GM12878 (cell line): ENCODE data around the gene RHOC. TPM values are rescaled to one million over a fixed set of nuclear protein-coding genes. Genes with fewer than 3 reads are reported as not detected.

Experiments used
- HDGF ChIP-seq: fragments of 450-650 bp; IDR thresholded peaks from 2 replicates; pipeline ENCODE4 v1.6.1; 2016; ENCODE audit warnings: antibody characterized with exemption
- NR2C2 ChIP-seq: IDR thresholded peaks from 2 replicates; pipeline ENCODE4 v1.6.1; 2011; ENCODE audit warnings: borderline replicate concordance, low read depth; ENCODE audit not compliant: control insufficient read depth, insufficient read length
- POU2F2 ChIP-seq: IDR thresholded peaks from 3 replicates; pipeline ENCODE4 v1.6.1; 2011; ENCODE audit warnings: low read depth, mild to moderate bottlenecking, low read length, borderline replicate concordance
- RBBP5 ChIP-seq: fragments of 200-600 bp; sonication (generic); conservative IDR thresholded peaks from 2 replicates; pipeline ENCODE4 v1.6.1; 2016
- RCOR1 ChIP-seq: conservative IDR thresholded peaks from 2 replicates; pipeline ENCODE4 v1.6.1; 2012; ENCODE audit warnings: low read depth, low read length, improper control_type of control experiment
- STAT3 ChIP-seq: IDR thresholded peaks from 2 replicates; pipeline ENCODE4 v1.6.1; 2011; ENCODE audit warnings: low read depth, low read length, improper control_type of control experiment
- ZNF24 ChIP-seq: fragments of 450-650 bp; IDR thresholded peaks from 2 replicates; pipeline ENCODE4 v1.6.1; 2017; ENCODE audit warnings: antibody characterized with exemption, mild to moderate bottlenecking
- polyA plus RNA-seq, 11 experiments: library from polyadenylated mRNA; depleted of rRNA in 4 of 11; unstranded in 6 of 11; stranded (reverse) in 5 of 11; fragments of >200 nt; fragmentation: Nextera tagmentation in 4 of 11; fragmentation: Illumina TruSeq in 1 of 11; extraction: Ambion mirVana in 4 of 11; extraction: Trizol in 1 of 11; gene quantifications; 1 replicate in 1 of 11; 2 replicates in 10 of 11; pipeline versions ENCODE4 v1.2.1 to v1.2.3, GENCODE V29; 2011 to 2016; ENCODE audit warnings: inconsistent platforms in 2 of 11, missing spikeins in 2 of 11, low read depth in 1 of 11
- total RNA-seq, 4 experiments: library from RNA; depleted of rRNA in 3 of 4; stranded (reverse); fragments of >200 nt in 3 of 4; fragmentation: Illumina TruSeq in 1 of 4; extraction: Trizol in 1 of 4; gene quantifications; 2 replicates each; pipeline versions ENCODE4 v1.2.1 to v1.2.3, GENCODE V29; 2013 to 2021
- TF ChIP-seq, protein P1 (sequence below): fragments of 450-650 bp; formaldehyde crosslinking; IDR thresholded peaks from 2 replicates; pipeline ENCODE4 v1.4.0; 2020; ENCODE audit warnings: mild to moderate bottlenecking, moderate library complexity
- TF ChIP-seq, protein P2 (sequence below): fragments of 450-650 bp; formaldehyde crosslinking; IDR thresholded peaks from 2 replicates; pipeline ENCODE4 v1.4.0; 2022; ENCODE audit warnings: mild to moderate bottlenecking, moderate library complexity
- TF ChIP-seq, protein P3 (sequence below): fragments of 450-650 bp; IDR thresholded peaks from 2 replicates; pipeline ENCODE4 v1.6.1; 2017; ENCODE audit warnings: mild to moderate bottlenecking, low read depth, inconsistent platforms; ENCODE audit not compliant: poor library complexity, severe bottlenecking
- TF ChIP-seq, protein P4 (sequence below): fragments of 450-650 bp; IDR thresholded peaks from 2 replicates; pipeline ENCODE4 v1.6.1; 2017; ENCODE audit warnings: low read depth, mild to moderate bottlenecking, moderate library complexity
- TF ChIP-seq, protein P5 (sequence below): IDR thresholded peaks from 2 replicates; pipeline ENCODE4 v1.6.1; 2012; ENCODE audit warnings: low read length, inconsistent platforms
- TF ChIP-seq, protein P6 (sequence below): fragments of 450-650 bp; formaldehyde crosslinking; IDR thresholded peaks from 2 replicates; pipeline ENCODE4 v1.5.0; 2022; ENCODE audit warnings: mild to moderate bottlenecking, missing genetic modification characterization

RHOC gene
- total and polyA plus RNA-seq, 10 of the 15 experiments (the other 5 are each of a cell fraction or from before 2014, with no cell fraction given) = 20.6 to 371 (median 158) TPM

DNA sequence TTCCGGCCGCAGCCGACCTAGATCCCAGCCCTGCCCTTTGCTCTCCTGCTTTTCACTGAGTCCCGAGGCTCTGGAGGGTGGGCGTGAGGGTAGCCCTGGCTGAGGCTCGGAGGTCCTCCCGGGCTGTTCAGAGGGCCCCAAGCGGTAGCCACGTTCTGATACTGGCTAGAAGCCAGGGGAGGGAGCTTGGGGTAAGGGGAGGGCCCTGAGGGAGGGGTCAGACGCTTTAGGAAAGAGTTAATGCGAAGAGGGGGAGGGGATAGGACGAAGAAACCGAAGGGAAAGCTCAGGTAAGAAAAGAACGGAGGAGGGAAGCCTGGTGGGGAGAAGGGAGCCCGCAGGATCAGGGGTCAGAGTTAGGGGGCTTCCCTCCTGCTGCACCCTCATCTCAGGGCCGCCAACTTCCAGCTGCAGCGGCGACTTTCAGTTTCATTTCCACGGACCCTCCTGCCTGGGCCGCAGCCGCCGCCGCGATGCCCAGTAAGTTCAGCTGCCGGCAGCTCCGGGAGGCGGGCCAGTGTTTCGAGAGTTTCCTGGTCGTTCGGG, 32.4 kb downstream of the RHOC start, which contains the start of gene MOV10 (continued):
- TF ChIP-seq, protein P1, sequence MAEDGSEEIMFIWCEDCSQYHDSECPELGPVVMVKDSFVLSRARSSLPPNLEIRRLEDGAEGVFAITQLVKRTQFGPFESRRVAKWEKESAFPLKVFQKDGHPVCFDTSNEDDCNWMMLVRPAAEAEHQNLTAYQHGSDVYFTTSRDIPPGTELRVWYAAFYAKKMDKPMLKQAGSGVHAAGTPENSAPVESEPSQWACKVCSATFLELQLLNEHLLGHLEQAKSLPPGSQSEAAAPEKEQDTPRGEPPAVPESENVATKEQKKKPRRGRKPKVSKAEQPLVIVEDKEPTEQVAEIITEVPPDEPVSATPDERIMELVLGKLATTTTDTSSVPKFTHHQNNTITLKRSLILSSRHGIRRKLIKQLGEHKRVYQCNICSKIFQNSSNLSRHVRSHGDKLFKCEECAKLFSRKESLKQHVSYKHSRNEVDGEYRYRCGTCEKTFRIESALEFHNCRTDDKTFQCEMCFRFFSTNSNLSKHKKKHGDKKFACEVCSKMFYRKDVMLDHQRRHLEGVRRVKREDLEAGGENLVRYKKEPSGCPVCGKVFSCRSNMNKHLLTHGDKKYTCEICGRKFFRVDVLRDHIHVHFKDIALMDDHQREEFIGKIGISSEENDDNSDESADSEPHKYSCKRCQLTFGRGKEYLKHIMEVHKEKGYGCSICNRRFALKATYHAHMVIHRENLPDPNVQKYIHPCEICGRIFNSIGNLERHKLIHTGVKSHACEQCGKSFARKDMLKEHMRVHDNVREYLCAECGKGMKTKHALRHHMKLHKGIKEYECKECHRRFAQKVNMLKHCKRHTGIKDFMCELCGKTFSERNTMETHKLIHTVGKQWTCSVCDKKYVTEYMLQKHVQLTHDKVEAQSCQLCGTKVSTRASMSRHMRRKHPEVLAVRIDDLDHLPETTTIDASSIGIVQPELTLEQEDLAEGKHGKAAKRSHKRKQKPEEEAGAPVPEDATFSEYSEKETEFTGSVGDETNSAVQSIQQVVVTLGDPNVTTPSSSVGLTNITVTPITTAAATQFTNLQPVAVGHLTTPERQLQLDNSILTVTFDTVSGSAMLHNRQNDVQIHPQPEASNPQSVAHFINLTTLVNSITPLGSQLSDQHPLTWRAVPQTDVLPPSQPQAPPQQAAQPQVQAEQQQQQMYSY (CRISPR knock-in tag) = no peak
- TF ChIP-seq, protein P2, sequence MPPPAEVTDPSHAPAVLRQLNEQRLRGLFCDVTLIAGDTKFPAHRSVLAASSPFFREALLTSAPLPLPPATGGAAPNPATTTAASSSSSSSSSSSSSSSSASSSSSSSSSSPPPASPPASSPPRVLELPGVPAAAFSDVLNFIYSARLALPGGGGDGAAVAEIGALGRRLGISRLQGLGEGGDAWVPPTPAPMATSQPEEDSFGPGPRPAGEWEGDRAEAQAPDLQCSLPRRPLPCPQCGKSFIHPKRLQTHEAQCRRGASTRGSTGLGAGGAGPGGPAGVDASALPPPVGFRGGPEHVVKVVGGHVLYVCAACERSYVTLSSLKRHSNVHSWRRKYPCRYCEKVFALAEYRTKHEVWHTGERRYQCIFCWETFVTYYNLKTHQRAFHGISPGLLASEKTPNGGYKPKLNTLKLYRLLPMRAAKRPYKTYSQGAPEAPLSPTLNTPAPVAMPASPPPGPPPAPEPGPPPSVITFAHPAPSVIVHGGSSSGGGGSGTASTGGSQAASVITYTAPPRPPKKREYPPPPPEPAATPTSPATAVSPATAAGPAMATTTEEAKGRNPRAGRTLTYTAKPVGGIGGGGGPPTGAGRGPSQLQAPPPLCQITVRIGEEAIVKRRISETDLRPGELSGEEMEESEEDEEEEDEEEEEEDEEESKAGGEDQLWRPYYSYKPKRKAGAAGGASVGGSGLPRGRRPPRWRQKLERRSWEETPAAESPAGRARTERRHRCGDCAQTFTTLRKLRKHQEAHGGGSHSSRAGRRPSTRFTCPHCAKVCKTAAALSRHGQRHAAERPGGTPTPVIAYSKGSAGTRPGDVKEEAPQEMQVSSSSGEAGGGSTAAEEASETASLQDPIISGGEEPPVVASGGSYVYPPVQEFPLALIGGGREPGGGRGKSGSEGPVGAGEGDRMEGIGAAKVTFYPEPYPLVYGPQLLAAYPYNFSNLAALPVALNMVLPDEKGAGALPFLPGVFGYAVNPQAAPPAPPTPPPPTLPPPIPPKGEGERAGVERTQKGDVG (CRISPR knock-in tag) = no peak
- TF ChIP-seq ZNF24 (no peak), NR2C2 (no peak), RBBP5 (peak; percentile 68; the same call in 1 of the 2 replicates), POU2F2 (peak; percentile 9; the same call in 2 of the 3 replicates), RCOR1 (no peak), HDGF (peak; percentile 73; the same call in 1 of the 2 replicates), STAT3 (no peak)
- TF ChIP-seq, protein P3, sequence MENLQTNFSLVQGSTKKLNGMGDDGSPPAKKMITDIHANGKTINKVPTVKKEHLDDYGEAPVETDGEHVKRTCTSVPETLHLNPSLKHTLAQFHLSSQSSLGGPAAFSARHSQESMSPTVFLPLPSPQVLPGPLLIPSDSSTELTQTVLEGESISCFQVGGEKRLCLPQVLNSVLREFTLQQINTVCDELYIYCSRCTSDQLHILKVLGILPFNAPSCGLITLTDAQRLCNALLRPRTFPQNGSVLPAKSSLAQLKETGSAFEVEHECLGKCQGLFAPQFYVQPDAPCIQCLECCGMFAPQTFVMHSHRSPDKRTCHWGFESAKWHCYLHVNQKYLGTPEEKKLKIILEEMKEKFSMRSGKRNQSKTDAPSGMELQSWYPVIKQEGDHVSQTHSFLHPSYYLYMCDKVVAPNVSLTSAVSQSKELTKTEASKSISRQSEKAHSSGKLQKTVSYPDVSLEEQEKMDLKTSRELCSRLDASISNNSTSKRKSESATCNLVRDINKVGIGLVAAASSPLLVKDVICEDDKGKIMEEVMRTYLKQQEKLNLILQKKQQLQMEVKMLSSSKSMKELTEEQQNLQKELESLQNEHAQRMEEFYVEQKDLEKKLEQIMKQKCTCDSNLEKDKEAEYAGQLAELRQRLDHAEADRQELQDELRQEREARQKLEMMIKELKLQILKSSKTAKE = peak; percentile 32
- TF ChIP-seq, protein P4, sequence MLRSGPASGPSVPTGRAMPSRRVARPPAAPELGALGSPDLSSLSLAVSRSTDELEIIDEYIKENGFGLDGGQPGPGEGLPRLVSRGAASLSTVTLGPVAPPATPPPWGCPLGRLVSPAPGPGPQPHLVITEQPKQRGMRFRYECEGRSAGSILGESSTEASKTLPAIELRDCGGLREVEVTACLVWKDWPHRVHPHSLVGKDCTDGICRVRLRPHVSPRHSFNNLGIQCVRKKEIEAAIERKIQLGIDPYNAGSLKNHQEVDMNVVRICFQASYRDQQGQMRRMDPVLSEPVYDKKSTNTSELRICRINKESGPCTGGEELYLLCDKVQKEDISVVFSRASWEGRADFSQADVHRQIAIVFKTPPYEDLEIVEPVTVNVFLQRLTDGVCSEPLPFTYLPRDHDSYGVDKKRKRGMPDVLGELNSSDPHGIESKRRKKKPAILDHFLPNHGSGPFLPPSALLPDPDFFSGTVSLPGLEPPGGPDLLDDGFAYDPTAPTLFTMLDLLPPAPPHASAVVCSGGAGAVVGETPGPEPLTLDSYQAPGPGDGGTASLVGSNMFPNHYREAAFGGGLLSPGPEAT = 0 out of 2 replicates have a peak, but pooled peaks have one; percentile 57
- TF ChIP-seq, protein P5, sequence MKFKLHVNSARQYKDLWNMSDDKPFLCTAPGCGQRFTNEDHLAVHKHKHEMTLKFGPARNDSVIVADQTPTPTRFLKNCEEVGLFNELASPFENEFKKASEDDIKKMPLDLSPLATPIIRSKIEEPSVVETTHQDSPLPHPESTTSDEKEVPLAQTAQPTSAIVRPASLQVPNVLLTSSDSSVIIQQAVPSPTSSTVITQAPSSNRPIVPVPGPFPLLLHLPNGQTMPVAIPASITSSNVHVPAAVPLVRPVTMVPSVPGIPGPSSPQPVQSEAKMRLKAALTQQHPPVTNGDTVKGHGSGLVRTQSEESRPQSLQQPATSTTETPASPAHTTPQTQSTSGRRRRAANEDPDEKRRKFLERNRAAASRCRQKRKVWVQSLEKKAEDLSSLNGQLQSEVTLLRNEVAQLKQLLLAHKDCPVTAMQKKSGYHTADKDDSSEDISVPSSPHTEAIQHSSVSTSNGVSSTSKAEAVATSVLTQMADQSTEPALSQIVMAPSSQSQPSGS = no peak
- TF ChIP-seq, protein P6, sequence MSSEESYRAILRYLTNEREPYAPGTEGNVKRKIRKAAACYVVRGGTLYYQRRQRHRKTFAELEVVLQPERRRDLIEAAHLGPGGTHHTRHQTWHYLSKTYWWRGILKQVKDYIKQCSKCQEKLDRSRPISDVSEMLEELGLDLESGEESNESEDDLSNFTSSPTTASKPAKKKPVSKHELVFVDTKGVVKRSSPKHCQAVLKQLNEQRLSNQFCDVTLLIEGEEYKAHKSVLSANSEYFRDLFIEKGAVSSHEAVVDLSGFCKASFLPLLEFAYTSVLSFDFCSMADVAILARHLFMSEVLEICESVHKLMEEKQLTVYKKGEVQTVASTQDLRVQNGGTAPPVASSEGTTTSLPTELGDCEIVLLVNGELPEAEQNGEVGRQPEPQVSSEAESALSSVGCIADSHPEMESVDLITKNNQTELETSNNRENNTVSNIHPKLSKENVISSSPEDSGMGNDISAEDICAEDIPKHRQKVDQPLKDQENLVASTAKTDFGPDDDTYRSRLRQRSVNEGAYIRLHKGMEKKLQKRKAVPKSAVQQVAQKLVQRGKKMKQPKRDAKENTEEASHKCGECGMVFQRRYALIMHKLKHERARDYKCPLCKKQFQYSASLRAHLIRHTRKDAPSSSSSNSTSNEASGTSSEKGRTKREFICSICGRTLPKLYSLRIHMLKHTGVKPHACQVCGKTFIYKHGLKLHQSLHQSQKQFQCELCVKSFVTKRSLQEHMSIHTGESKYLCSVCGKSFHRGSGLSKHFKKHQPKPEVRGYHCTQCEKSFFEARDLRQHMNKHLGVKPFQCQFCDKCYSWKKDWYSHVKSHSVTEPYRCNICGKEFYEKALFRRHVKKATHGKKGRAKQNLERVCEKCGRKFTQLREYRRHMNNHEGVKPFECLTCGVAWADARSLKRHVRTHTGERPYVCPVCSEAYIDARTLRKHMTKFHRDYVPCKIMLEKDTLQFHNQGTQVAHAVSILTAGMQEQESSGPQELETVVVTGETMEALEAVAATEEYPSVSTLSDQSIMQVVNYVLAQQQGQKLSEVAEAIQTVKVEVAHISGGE = no peak
